Glutamatergic neuron (in vitro differentiated cells): ENCODE measurements around the gene RTN4IP1. TPM values are rescaled to one million over a fixed set of nuclear protein-coding genes. Genes with fewer than 3 reads are reported as not detected.

Experiments
- DNase-seq: peaks from one replicate; pipeline ENCODE4 v3.0.0; 2022
- H3K27ac Mint-ChIP-seq: one replicate; pipeline ENCODE4 v1.8.0; 2020; ENCODE audit warnings: mild to moderate bottlenecking, mixed read lengths, inconsistent platforms; ENCODE audit not compliant: unreplicated experiment
- H3K27me3 Mint-ChIP-seq: one replicate; pipeline ENCODE4 v1.8.0; 2020; ENCODE audit warnings: mild to moderate bottlenecking, moderate library complexity, mixed read lengths, inconsistent platforms; ENCODE audit not compliant: unreplicated experiment
- H3K36me3 Mint-ChIP-seq: one replicate; pipeline ENCODE4 v1.8.0; 2020; ENCODE audit warnings: mild to moderate bottlenecking, mixed read lengths, inconsistent platforms; ENCODE audit not compliant: unreplicated experiment
- H3K4me1 Mint-ChIP-seq: one replicate; pipeline ENCODE4 v1.8.0; 2020; ENCODE audit warnings: mild to moderate bottlenecking, low read depth, mixed read lengths, inconsistent platforms; ENCODE audit not compliant: unreplicated experiment
- H3K4me3 Mint-ChIP-seq: one replicate; pipeline ENCODE4 v1.8.0; 2020; ENCODE audit warnings: mild to moderate bottlenecking, mixed read lengths, inconsistent platforms; ENCODE audit not compliant: unreplicated experiment
- H3K9me3 Mint-ChIP-seq: one replicate; pipeline ENCODE4 v1.8.0; 2020; ENCODE audit warnings: mild to moderate bottlenecking, moderate library complexity, mixed read lengths, inconsistent platforms; ENCODE audit not compliant: unreplicated experiment
- CTCF ChIP-seq: fragments of 200-600 bp; sonication (generic); IDR thresholded peaks from one replicate; pipeline ENCODE4 v1.5.0; 2021; ENCODE audit not compliant: partially characterized antibody, unreplicated experiment
- total RNA-seq: library from RNA; stranded (reverse); fragmentation: NEBNext Ultra II Directional; extraction: Animal tissue kit (Norgen Biotek cat#: 25700); gene quantifications from one replicate; pipeline ENCODE4 v1.2.1, GENCODE V29; 2021; ENCODE audit not compliant: unreplicated experiment

The RTN4IP1 gene
- total RNA-seq, 1 donor from 2014 or later: 4.7 TPM

- Mint-ChIP-seq H3K4me3 (no peak overlapping the region), H3K4me1 (no peaks in the 10 kb centered on the region), H3K36me3 (peaks cover 8% of the 10 kb centered on the region), H3K9me3 (peaks cover 1% of the 10 kb centered on the region), H3K27me3 (peaks cover 2% of the 10 kb centered on the region), H3K27ac (no peak overlapping the region)
- TF ChIP-seq CTCF: no peak
- DNase-seq: no peak
Measured at GRCh38 chr6:106620931-106621672, 8.2 kb downstream of the RTN4IP1 start.

- Mint-ChIP-seq H3K27me3 (no peaks in the 10 kb centered on the region), H3K4me3 (no peak overlapping the region), H3K4me1 (no peaks in the 10 kb centered on the region), H3K36me3 (peaks cover 8% of the 10 kb centered on the region), H3K27ac (no peak overlapping the region), H3K9me3 (no peaks in the 10 kb centered on the region)
- no peak for TF ChIP-seq CTCF
- DNase-seq: no peak
Measured at GRCh38 chr6:106619223-106619622, 10.1 kb downstream of the RTN4IP1 start.

GRCh38 chr6:106618324-106618723 lies 11.0 kb downstream of the RTN4IP1 start:
- Mint-ChIP-seq H3K36me3 (peaks cover 8% of the 10 kb centered on the region), H3K4me3 (no peak overlapping the region), H3K27me3 (no peaks in the 10 kb centered on the region), H3K9me3 (no peaks in the 10 kb centered on the region), H3K27ac (no peak overlapping the region), H3K4me1 (no peaks in the 10 kb centered on the region)
- no peak for DNase-seq
- TF ChIP-seq CTCF: no peak

- Mint-ChIP-seq H3K4me1 (no peaks in the 10 kb centered on the region), H3K27ac (no peak overlapping the region), H3K27me3 (no peaks in the 10 kb centered on the region), H3K36me3 (peaks cover 8% of the 10 kb centered on the region), H3K4me3 (no peak overlapping the region), H3K9me3 (no peaks in the 10 kb centered on the region)
- DNase-seq: no peak
- no peak for TF ChIP-seq CTCF
Measured at GRCh38 chr6:106617857-106618256, 11.4 kb downstream of the RTN4IP1 start.

GRCh38 chr6:106617302-106617701 lies 12.0 kb downstream of the RTN4IP1 start:
- DNase-seq: no peak
- Mint-ChIP-seq H3K27ac (no peak overlapping the region), H3K4me3 (no peak overlapping the region), H3K36me3 (peaks cover 4% of the 10 kb centered on the region), H3K4me1 (no peaks in the 10 kb centered on the region), H3K9me3 (no peaks in the 10 kb centered on the region), H3K27me3 (no peaks in the 10 kb centered on the region)
- TF ChIP-seq CTCF: no peak
